Brain microvascular endothelial cell (primary cell): Measurements from ENCODE around the gene KRTAP4-11.
"Not testable (repeated sequence)": the region's sequence is repeated elsewhere in the genome, so short reads cannot be mapped to it uniquely, and the experiment has no call there.

Experiments
- DNase-seq: peaks from one replicate; pipeline ENCODE4 v3.0.0-alpha.2; 2020
- H3K27ac ChIP-seq: fragments of 250-450 bp; sonication (Bioruptor Pico); 2 replicates; pipeline ENCODE4 v1.5.1; 2020; ENCODE audit warnings: mild to moderate bottlenecking, moderate library complexity
- H3K27me3 ChIP-seq: fragments of 250-450 bp; sonication (Bioruptor Pico); replicated peaks from 2 replicates; pipeline ENCODE4 v1.5.1; 2020; ENCODE audit warnings: mild to moderate bottlenecking
- H3K36me3 ChIP-seq: fragments of 250-450 bp; sonication (Bioruptor Pico); replicated peaks from 2 replicates; pipeline ENCODE4 v1.5.1; 2020; ENCODE audit warnings: mild to moderate bottlenecking
- H3K4me3 ChIP-seq: 2 replicates; pipeline ENCODE4 v1.5.1; 2011; ENCODE audit warnings: low read depth, mild to moderate bottlenecking, control low read depth, low read length, moderate library complexity
- CTCF ChIP-seq: IDR thresholded peaks from 2 replicates; pipeline ENCODE4 v1.5.1; 2011; ENCODE audit warnings: low read depth, mild to moderate bottlenecking, moderate library complexity, low read length, control low read depth, inconsistent platforms; ENCODE audit errors: missing control alignments
- in situ Hi-C: cut with HindIII; loops from 2 replicates; pipeline ENCODE4 v1.10.0; 2017; ENCODE audit warnings: low sequenced_read_pairs, low pct_ligation_motif_present

KRTAP4-11 gene

GRCh38 chr17:41118721-41119120 lies 548 bp upstream of the KRTAP4-11 start:
- no peaks in the 10 kb centered on the region for H3K27me3 ChIP-seq
- no peak for TF ChIP-seq CTCF
- in situ Hi-C loops: no loop called here
- no peak overlapping the region for H3K4me3 ChIP-seq
- H3K27ac ChIP-seq: no peak overlapping the region
- DNase-seq: peak; percentile 12
- no peaks in the 10 kb centered on the region for H3K36me3 ChIP-seq

GRCh38 chr17:41116297-41116696 lies 1.9 kb downstream of the KRTAP4-11 start:
- Histone ChIP-seq H3K27me3 (no peaks in the 10 kb centered on the region), H3K27ac (no peak overlapping the region), H3K4me3 (no peak overlapping the region), H3K36me3 (no peaks in the 10 kb centered on the region)
- in situ Hi-C loops: no loop called here
- no peak for DNase-seq
- no peak for TF ChIP-seq CTCF

- no peak overlapping the region for H3K4me3 ChIP-seq
- DNase-seq: no peak
- no peak overlapping the region for H3K27ac ChIP-seq
- no peak for TF ChIP-seq CTCF
- in situ Hi-C loops: no loop called here
- no peaks in the 10 kb centered on the region for H3K27me3 ChIP-seq
- no peaks in the 10 kb centered on the region for H3K36me3 ChIP-seq
Observed at GRCh38 chr17:41111151-41111885, 6.9 kb downstream of the KRTAP4-11 start.

- DNase-seq, H3K27me3 ChIP-seq, H3K4me3 ChIP-seq, in situ Hi-C loops, H3K36me3 ChIP-seq, H3K27ac ChIP-seq: not testable (repeated sequence)
Observed at GRCh38 chr17:41108728-41109386, 9.3 kb downstream of the KRTAP4-11 start.

- H3K27ac ChIP-seq: no peak overlapping the region
- H3K27me3 ChIP-seq: no peaks in the 10 kb centered on the region
- H3K4me3 ChIP-seq: no peak overlapping the region
- no peaks in the 10 kb centered on the region for H3K36me3 ChIP-seq
- no peak for DNase-seq
- in situ Hi-C loops: no loop called here
- TF ChIP-seq CTCF: no peak
Observed at GRCh38 chr17:41107941-41108450, 10.2 kb downstream of the KRTAP4-11 start.

GRCh38 chr17:41105347-41105746 lies 12.8 kb downstream of the KRTAP4-11 start, which contains the start of gene KRTAP4-9:
Gene KRTAP4-9, plus strand, starts transcription at chr17:41105389. Its CDS starts 0 bp downstream, at chr17:41105389.
- H3K27ac ChIP-seq, in situ Hi-C loops, H3K36me3 ChIP-seq, H3K27me3 ChIP-seq, H3K4me3 ChIP-seq, DNase-seq: not testable (repeated sequence)

GRCh38 chr17:41104386-41105038 lies 13.7 kb downstream of the KRTAP4-11 start:
- in situ Hi-C loops, H3K27me3 ChIP-seq, H3K27ac ChIP-seq, H3K36me3 ChIP-seq, H3K4me3 ChIP-seq: not testable (repeated sequence)
- DNase-seq: peak; percentile 56
